Globus pallidus (tissue), 1 donor: Measurements from ENCODE around the gene LDAH.

Experiments used
- DNase-seq: peaks from one replicate; pipeline ENCODE4 v3.0.0-alpha.2; 2015; ENCODE audit warnings: low spot score

The LDAH gene

DNA sequence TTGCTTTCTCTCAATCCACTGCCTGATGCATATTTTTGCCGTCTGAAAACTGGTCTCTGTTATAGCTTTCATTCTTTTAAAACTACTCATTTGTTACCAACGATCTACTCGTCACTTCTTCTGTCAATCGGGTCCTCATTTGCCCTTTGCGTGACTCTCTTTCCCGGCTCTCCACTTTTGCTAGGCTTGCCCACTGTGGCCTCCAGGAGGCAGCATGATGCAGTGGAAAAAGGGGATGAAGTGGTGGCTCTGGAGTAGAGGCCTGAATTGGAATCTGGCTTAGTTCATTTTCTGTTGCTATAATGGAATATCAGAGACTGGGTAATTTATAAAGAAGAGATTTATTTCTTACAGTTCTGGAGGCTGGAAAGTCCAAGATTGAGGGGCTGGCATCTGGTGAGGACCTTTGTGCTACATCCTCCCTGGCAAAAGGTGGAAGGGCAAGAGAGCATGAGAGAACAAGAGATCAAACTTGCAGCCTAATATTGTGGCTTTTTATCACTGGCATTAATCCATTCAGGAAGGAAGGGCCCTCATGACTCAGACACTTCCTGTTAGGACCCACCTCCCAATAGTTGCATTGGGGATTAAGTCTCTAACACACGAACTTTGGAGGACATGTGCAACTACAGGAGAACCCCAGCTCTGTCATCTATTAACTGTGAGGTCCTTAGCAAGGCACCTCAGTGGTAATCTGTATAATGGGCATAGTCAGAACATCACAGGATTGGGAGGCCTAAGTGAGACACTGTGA lies 140.6 kb downstream of the LDAH start:
- no peak for DNase-seq

DNA sequence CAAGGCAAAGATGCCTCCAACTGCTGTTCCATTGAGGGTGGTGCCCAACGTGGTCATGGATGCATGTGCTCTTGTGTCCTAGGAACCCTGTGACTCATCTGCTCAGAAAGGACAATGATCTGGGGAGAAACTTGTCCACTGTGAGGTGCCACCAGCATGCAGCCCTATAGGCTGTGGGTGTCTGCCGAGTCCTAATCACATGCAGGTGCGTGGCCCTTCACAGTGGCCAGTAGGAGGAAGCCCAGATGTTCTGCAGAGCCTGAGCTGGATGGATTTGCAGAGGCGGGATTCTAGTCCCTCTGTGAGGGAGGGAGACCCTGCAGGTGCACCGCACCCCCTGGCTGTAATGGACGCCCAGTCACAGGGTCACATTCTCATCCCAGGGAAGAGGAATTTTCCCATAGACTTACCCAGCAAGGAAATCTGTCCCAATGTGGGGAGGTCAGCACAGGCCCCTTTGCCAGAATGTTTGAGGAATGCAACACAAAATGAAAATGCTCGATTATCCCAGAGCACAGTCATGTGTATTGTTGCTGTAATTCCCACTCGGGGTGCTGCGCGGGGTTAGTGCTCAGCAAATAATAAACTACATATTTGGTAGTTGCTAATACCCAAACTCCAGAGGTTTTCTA lies 142.0 kb downstream of the LDAH start:
- DNase-seq = no peak

DNA sequence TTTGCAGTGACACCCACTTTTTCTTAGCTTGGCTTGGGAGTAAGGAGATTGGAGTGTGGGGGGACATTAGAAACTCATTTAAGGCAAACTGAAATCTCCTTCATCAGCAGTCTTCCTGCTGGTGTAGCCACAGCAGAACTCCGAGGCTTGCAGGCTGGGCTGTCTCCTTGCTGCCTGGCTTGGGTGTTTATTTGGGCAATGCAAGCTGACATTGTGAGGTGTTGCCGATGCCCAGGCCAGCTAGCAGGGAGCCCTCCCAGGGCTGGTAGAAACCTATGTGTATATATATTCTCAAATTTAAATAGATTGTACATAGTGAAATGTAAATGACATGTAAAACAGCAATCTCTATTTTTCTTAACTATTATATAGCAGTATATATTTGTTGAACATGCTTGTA lies 144.1 kb downstream of the LDAH start:
- no peak for DNase-seq

DNA sequence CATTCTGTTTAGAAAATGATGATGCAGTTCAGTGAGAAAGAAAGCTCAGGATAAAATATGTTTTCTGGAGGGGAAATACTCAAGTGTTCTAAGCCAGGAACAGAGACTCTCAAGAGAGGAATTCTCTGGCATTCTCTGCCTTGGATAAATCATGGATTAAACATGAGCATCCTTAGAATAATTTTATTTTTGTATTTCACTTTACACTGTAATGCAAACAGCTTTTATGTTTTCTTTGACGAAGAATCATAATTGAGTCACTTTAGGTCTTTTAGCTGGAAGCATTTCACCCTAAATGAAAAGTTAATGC lies 144.9 kb downstream of the LDAH start:
- DNase-seq = no peak

DNA sequence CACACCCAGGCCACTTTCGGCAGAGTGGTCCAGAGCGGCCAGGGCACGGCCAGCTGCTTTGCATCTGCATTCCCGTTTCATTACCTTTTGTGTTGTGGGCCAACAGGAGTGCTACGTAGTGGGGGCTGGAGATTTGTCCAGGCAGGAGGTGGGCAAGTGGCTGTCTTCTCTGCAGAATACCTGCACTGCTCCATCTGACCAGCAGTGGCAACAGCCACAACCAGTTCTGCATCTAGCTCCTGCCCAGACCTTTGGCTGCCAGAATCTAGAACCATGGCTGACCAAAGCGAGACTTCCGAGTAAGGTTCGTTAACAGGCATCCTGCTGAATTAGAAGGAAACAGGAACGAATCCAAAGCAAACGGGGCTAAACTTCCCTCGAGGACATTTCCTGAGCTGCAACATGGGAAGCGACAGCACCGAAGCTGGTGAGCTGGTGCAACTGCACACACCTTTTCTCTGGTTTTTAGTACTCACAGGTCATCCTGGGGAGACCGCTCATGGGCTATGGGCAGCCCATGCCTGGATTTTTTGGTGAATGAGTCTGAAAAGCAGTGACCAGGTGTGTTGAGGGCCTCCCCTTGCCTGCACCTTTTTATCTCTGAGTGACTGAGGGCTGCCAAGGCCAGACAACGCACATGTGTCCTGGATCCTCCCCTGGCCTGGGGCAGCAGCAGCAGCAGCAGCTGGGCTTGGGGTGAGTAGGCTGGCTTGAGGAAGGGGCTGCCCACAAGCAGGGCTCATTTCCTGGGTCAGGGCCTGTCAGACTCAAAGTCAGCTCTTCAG lies 145.4 kb downstream of the LDAH start:
- no peak for DNase-seq

DNA sequence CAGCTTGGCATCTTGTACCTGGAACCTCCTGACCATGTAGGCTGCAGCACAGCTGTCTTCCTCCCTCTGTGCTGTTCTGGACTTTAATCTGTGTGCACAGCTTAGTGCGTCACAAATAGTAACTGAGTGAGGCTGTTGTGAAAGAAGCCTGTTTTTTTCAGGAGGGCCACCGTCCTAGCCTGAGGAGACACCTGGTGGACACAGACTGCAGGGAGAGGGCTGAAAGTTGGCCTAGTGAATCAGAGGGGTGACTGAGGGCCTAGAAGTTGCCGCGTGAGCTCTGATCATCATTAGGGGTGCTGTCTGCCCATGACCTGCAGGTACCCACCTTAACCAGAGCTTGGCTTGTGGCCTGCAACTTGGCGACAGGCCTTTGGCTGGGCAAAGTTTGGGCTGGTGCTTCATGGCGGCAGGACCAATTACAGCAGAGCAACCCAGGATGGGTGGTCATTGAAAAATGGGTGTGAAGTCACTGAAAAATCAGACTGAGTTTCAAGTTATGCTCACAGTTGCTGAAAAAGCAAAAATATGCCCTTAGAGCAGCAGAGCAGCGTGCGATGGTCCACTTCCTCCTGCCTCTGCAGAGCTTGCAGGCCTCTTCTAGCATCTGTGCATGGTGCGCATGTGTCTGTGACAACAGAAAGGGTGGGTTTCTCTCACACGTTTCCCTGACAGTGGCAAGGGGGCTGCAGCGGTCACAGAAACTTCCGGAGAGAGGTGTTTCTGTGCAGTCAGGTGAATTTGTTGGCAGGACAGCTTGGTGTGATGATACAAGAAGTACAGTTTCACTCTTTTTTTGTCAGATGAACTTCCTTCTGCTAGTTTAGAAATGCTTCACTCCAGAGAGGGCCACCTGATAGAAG lies 146.3 kb downstream of the LDAH start:
- no peak for DNase-seq

DNA sequence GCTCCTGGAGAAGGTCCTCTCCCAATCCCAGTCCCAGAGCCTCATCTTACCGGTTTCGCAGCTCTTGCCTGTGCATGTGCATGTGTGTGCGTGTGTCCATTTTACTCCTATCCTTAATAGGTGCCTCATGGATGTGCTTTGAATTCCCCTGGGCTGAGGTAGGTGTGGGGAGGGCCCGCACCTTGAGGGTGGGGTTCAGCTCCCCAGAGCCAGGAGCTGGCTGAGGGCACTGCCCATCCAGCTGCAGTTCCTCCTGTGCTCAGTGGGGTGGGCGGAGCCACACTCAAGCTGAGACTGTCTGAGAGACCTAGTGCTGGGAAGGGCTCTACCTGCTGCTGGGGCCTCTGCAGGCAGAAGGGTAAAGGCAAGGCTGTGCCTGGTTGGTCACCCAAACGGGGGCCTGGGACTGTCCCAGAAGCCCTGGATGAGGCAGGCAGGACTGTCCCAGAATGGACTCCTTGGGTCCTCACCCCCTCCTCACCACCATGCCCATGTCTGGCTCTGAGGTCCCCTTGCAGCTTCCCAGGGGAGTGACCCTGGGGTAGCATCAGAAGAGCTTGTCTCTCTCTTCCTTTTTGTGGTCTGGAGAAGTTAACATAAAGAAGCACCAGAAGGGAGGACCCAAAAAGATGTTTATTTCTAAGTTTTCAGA lies 147.1 kb downstream of the LDAH start:
- no peak for DNase-seq

DNA sequence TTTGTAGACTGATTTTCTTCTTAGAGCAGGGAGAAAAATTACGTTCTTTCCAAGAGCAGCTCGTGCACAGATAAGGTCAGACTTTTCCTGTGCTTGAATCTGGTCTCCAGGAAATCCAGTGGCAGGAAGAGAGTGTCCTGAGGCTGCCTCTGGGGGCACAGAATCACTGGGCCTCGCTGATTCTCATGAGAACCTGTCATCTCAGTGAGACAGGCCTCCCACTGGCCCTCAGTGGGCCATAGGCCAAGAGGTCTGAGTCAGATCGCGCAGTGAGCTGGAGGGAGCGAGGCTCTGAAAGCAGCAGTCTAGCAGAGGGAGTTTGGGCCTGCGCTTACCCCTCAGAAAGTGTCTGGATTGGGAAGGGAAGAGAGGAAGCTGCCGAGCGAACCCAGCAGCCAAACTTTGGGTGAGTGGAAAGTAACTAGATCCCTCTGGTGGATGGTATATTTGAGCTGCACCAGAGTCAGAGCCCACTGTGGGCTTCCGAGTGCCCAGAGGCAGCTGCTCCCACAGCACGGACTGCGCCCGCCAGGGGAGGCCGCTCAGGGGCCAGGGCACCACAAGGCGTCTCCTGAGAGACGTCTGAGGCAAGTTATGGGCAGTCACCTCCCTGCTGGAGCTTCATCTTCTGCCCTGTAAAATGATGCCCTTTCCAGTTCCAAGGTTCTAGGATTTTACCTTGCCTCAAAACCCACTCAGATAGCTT lies 147.8 kb downstream of the LDAH start:
- DNase-seq = no peak

DNA sequence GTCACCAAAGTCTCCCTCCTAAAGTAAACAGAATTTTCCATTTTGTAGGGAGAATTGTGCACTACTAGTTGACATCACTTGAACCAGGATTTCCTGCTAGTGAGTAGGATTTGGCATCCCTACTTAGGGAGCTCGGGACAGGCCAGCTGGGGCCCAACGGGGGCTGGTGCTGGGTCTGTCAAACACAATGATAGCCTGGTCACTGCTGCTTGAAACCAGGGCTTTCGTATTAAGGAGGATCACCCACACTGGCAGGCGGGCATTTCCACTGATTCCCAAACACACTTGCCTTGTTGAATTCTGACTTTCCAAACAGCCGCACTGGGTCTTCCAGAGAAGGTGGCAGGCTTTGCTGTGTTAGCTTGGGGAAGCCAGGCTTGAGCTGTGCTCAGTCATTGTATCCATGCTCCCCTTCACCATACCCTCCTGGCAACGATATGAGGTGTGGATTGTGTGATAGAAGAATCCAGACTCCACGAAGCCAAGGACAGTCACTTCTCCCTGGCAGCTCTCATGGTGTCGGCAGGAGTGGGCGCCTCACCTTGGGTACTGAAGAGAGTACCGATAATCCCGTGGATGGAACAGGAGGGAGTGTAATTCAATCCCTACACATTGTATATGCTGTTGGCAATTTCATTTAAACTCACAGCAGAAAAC lies 148.5 kb downstream of the LDAH start:
- DNase-seq = no peak

DNA sequence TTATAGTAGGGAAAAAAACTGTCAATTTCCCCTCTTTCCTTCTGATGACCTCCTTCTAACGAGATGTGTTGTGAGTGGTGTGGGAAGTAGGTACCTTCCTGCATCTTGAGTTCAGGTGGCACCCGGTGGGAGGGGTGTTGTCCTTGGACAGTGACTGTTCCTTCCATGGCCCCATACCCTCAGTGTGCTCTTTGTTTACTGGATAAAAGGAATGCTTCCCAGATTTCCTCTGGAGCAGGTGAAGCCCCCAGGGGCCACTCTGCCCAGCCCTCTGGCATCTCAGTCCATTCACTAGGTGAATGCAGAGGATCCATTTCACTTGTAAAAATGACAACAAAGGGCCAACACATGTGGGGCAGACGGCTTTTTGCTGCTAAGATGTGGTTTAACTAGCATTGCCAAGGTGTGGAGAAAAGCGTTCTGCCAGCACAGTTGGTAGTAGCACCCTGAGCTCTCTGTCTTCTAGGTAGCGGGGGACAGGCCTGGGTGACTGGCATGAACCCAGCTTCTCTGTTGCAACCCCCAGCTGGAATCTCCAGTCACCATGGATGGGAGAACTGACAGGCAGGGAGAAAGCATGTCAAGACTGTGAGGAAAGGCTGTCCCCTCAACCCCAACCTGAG lies 149.1 kb downstream of the LDAH start:
- no peak for DNase-seq

DNA sequence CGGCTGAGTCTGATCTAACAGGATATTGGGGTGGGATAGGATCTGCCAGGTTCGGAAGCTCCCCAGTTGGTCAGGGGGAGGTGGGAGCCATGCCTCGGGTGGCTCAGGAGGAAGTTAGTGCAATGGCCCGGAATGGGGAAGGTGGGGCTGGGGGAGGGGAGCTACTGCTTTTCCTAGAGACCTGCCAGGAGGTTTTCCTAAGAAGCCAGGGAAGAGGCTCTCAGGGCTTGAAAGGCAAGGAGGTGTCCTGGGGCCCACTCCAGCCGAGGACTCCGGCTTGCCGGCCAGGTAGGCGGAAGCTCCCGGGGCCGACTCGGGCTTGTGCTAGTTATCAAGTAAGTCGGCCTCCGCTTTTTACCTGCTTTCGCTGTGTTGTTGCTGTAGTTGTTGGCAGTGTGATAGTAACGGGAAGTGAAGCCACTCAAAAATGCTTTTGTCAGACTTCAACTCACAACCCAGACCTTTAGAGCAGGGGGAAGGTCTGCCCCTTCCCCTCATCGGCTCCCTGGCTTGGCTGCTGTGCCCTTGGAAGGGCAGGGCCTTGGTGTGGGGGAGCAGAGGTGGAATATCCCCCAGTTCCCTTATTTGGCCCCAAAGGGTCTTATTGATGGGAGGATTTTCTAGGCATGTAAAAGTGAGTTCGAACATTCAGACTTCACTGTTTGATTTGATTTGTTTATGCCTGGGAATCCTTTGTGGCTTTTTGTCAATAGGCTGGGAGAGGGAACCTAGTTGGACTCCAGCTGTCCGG lies 150.5 kb downstream of the LDAH start:
- no peak for DNase-seq

DNA sequence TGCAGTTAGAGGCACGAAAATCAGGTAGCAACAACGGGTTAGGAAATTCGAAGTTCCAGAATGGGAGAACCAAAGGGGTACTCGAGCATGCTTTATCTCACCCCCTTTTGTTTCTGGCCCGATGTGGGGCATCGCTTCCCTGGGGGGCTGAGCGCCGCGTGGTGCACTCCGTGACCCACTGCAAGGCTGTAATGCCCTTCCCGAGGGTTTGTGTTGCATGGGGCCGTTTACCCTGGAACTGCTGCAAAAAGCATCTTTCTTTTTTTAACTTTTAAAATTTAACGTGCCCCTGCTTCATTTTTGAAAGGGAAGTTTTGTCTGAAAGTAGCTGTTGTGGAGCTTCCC lies 151.2 kb downstream of the LDAH start:
- no peak for DNase-seq

DNA sequence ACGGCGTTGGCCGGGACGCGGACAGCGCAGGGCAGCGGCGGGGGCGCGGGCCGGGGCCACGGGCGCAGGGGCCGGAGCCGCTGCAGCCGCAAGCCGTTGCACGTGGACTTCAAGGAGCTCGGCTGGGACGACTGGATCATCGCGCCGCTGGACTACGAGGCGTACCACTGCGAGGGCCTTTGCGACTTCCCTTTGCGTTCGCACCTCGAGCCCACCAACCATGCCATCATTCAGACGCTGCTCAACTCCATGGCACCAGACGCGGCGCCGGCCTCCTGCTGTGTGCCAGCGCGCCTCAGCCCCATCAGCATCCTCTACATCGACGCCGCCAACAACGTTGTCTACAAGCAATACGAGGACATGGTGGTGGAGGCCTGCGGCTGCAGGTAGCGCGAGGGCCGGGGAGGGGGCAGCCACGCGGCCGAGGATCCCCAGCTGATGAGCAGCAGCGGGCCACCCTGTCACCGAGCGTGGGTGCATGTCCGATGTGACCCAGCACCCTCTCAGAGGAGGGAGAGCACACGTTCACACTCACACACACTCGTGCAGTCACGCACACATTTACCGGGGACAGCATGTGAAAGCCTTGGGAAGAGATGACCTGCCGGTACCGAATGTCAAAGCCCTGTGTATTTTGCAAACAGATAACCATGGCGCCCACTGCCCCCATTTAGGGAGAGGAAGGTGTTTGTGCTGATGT lies 151.7 kb downstream of the LDAH start:
- DNase-seq = no peak

DNA sequence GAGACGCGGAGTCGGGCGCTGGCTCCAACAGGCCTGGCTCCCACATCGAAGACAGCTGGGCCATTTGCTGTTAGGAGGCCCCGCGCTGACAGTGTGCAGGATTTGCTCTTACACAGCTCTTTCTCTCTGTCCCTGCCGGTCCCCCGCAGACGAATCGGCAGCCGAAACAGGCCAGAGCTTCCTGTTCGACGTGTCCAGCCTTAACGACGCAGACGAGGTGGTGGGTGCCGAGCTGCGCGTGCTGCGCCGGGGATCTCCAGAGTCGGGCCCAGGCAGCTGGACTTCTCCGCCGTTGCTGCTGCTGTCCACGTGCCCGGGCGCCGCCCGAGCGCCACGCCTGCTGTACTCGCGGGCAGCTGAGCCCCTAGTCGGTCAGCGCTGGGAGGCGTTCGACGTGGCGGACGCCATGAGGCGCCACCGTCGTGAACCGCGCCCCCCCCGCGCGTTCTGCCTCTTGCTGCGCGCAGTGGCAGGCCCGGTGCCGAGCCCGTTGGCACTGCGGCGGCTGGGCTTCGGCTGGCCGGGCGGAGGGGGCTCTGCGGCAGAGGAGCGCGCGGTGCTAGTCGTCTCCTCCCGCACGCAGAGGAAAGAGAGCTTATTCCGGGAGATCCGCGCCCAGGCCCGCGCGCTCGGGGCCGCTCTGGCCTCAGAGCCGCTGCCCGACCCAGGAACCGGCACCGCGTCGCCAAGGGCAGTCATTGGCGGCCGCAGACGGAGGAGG lies 152.4 kb downstream of the LDAH start:
- no peak for DNase-seq

DNA sequence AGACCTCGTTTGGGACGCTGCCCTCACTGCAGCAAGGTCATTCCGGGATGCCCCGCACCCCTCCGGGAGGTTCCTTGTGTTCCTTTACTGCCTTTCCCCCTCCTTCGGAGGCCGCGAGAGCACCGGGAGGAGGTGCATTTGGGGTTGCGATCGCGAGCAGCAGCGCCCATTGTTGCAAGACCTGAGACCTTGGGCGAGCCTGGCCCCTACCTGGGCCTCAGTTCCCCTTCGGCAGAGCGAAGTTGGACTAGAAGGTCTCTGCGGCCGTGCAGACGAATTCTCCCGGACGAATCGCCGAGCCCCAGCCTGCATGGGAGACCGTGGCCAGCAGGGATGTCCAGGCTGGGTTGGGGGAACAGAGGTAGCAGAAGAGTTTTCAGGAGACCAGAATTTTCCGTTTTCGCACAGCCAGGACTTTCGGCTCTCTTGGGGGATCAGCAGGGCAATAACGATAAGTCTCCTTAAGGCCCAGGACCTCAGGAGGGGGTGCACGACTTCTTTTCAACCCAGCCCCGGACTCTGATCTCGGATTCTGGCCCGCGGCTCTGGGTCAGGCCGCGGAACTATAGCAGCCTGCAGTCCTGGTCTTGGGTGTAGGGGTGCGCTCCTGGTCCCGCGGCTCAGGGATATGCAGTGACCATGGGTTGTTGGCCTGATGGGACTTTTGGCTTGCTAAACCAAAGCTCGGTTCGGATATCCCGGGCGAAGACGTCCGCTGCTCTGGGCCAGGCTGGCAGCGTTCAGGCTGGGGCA lies 153.2 kb downstream of the LDAH start:
- no peak for DNase-seq

DNA sequence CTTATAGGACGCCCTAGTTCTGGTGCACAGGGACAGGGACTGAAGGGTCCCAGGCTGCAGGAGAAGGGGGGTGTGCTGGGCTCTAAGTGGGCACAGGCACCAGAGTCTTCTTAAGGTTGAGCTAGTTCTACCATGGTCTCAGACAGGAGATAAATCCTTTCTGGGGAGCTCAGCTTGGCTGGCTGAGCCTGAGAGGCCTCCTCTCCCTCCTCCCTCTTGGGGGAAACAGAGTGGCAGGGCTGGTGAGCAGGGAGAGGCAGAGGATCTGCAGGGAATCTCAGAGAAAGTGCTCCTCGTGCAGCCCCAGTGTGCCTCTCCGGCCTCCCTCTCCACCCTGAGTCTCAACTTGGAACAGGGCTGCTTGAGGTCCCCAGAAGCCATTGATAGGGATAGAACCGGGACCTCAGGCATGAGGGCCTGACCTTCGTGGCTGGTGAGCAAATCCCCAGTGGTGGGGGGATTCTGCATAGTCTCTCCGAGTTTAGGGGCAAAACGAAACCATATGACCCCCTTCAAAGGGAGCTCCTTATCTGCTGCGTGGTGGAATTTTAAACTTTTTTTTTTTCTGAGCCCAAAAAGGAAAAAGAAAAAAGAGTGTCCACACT lies 153.9 kb downstream of the LDAH start:
- DNase-seq = no peak

DNA sequence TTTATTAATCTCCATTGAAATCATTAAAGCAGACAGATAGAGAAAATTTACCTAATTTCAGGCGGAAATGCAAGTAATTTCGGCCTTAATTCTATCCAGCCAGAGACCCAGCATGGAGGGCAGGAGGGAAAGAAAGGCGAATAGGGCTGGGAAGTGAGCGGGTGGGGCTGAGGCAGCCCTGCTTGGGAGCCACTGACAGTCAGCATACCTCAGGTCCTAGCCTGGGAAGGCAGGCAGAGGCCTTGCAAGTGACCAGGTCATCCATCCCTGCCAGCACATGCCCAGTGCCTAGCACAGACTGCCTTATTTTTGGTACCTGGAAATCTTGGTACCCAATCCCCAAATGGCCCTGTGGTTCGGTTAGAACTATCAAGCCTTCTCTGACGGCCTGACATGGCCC lies 154.4 kb downstream of the LDAH start:
- no peak for DNase-seq
